GM10248 (cell line): ENCODE data around the gene BCL6B.

Experiments
- CTCF ChIA-PET: fragments of 300-600 bp; sonication (Branson Sonifier 250); formaldehyde crosslinking; extraction: SDS; loops from one replicate; lab custom pipeline; 2021; ENCODE audit warnings: antibody characterized with exemption; lab: Yijun Ruan, JAX
- POLR2A ChIA-PET: fragments of 350-650 bp; sonication (Branson Sonifier 250); formaldehyde crosslinking; extraction: SDS; loops from one replicate; lab custom pipeline; 2020; ENCODE audit warnings: antibody characterized with exemption; lab: Yijun Ruan, JAX
- DNase-seq: peaks from one replicate; pipeline ENCODE4 v3.0.0; 2012; ENCODE audit errors: extremely low spot score
- CTCF ChIP-seq: IDR thresholded peaks from 2 replicates; pipeline ENCODE4 v1.5.1; 2012; ENCODE audit warnings: mild to moderate bottlenecking, low read depth; ENCODE audit errors: extremely low read depth, missing control alignments, control extremely low read depth

Gene BCL6B

GRCh38 chr17:7005716-7006115 is 17.1 kb upstream of the BCL6B start:
- no peak for DNase-seq
- no peak for TF ChIP-seq CTCF
- ChIA-PET CTCF (interaction anchor here (1.2 to 10.6 kb wide), 6 partner anchors 12 to 162 kb away, joined by 3 to 193 read pairs (median 64); partner anchors contain the start of gene BCL6B), POLR2A (interaction anchor here (0.5 to 1.2 kb wide), 3 partner anchors 57 to 277 kb away, joined by 3 to 5 read pairs (median 4); no protein-coding TSS in a partner anchor)

GRCh38 chr17:7007143-7007542 is 15.7 kb upstream of the BCL6B start:
- TF ChIP-seq CTCF = no peak
- DNase-seq = no peak
- CTCF ChIA-PET = interaction anchor here (1.2 to 10.6 kb wide), 6 partner anchors 13 to 164 kb away, joined by 3 to 193 read pairs (median 64); partner anchors contain the start of gene BCL6B
- POLR2A ChIA-PET = no interaction called here

- no peak for TF ChIP-seq CTCF
- ChIA-PET CTCF (interaction anchor here (1.1 to 4.7 kb wide), 4 partner anchors 11 to 100 kb away, joined by 4 to 29 read pairs (median 6); no protein-coding TSS in a partner anchor), POLR2A (interaction anchor here (0.6 kb wide), 1 partner anchor 135 kb away, joined by 3 read pairs; no protein-coding TSS in a partner anchor)
- no peak for DNase-seq
Measured at GRCh38 chr17:7010523-7010922, 12.3 kb upstream of the BCL6B start.

- ChIA-PET POLR2A (interaction anchor here (0.6 kb wide), 1 partner anchor 134 kb away, joined by 3 read pairs; no protein-coding TSS in a partner anchor), CTCF (interaction anchor here (1.8 to 4.7 kb wide), 3 partner anchors 10 to 101 kb away, joined by 6 to 29 read pairs (median 7); no protein-coding TSS in a partner anchor)
- no peak for TF ChIP-seq CTCF
- no peak for DNase-seq
Measured at GRCh38 chr17:7011415-7011814, 11.4 kb upstream of the BCL6B start.

GRCh38 chr17:7011942-7012254 is 11.0 kb upstream of the BCL6B start:
- TF ChIP-seq CTCF = no peak
- ChIA-PET POLR2A (interaction anchor here (0.5 kb wide), 1 partner anchor 220 kb away, joined by 5 read pairs; no protein-coding TSS in a partner anchor), CTCF (interaction anchor here (1.1 to 4.7 kb wide), 4 partner anchors 9 to 101 kb away, joined by 3 to 29 read pairs (median 6); no protein-coding TSS in a partner anchor)
- no peak for DNase-seq

GRCh38 chr17:7014261-7014994 is 8.4 kb upstream of the BCL6B start:
- ChIA-PET CTCF (interaction anchor here (0.6 to 2.3 kb wide), 6 partner anchors 11 to 171 kb away, joined by 3 to 15 read pairs (median 4); no protein-coding TSS in a partner anchor), POLR2A (interaction anchor here (1.0 kb wide), 1 partner anchor 9 kb away, joined by 5 read pairs; no protein-coding TSS in a partner anchor)
- peak; percentile 92 for DNase-seq
- peak; percentile 83 for TF ChIP-seq CTCF
